WTC11 (cell line): ENCODE data around the gene VCL. TPM values are rescaled to one million over a fixed set of nuclear protein-coding genes. Genes with fewer than 3 reads are reported as not detected.

Source experiments
- ATAC-seq: fragments of 200-7000 bp; cut with Tn5 transposase; 2 replicates; pipeline ENCODE4 v1.10.0; 2021; ENCODE audit warnings: mild to moderate bottlenecking, moderate library complexity
- CTCF ChIA-PET: fragments of 300-600 bp; sonication (Branson Sonifier 250); formaldehyde crosslinking; loops from one replicate; lab custom pipeline; 2021; ENCODE audit warnings: antibody characterized with exemption; lab: Charles Lee
- POLR2A ChIA-PET: fragments of 350-600 bp; sonication (Branson Sonifier 250); formaldehyde crosslinking; loops from one replicate; lab custom pipeline; 2021; ENCODE audit warnings: antibody characterized with exemption; lab: Charles Lee
- DNase-seq: peaks from one replicate; pipeline ENCODE4 v3.0.0; 2021; ENCODE audit warnings: low spot score
- H3K27ac Mint-ChIP-seq: 2 replicates; pipeline ENCODE4 v1.8.0; 2021; ENCODE audit warnings: mixed read lengths
- H3K27me3 Mint-ChIP-seq: 2 replicates; pipeline ENCODE4 v1.8.0; 2021; ENCODE audit warnings: low read depth, mild to moderate bottlenecking, moderate library complexity, mixed read lengths
- H3K36me3 Mint-ChIP-seq: 2 replicates; pipeline ENCODE4 v1.8.0; 2021; ENCODE audit warnings: mixed read lengths
- H3K4me1 Mint-ChIP-seq: 2 replicates; pipeline ENCODE4 v1.8.0; 2022; ENCODE audit warnings: mixed read lengths
- H3K4me3 Mint-ChIP-seq: 2 replicates; pipeline ENCODE4 v1.8.0; 2021; ENCODE audit warnings: mild to moderate bottlenecking, moderate library complexity, mixed read lengths
- H3K9me3 Mint-ChIP-seq: 2 replicates; pipeline ENCODE4 v1.8.0; 2021; ENCODE audit warnings: mixed read lengths
- JUN ChIP-seq: sonication (generic); formaldehyde crosslinking; IDR thresholded peaks from 2 replicates; pipeline ENCODE4 v1.8.0; 2023; ENCODE audit warnings: mild to moderate bottlenecking, missing genetic modification reagents
- MXD4 ChIP-seq: fragments of 250-450 bp; sonication (Bioruptor Pico); IDR thresholded peaks from 2 replicates; pipeline ENCODE4 v1.8.0; 2021; ENCODE audit warnings: mild to moderate bottlenecking, moderate library complexity, borderline replicate concordance
- MYBL2 ChIP-seq: sonication (generic); formaldehyde crosslinking; IDR thresholded peaks from 2 replicates; pipeline ENCODE4 v1.8.1; 2023; ENCODE audit warnings: mild to moderate bottlenecking, moderate library complexity, missing genetic modification reagents
- NFATC4 ChIP-seq: fragments of 250-450 bp; sonication (Bioruptor Pico); IDR thresholded peaks from 2 replicates; pipeline ENCODE4 v1.9.0; 2021; ENCODE audit warnings: mild to moderate bottlenecking
- NFYB ChIP-seq: sonication (generic); formaldehyde crosslinking; conservative IDR thresholded peaks from 2 replicates; pipeline ENCODE4 v1.8.0; 2022; ENCODE audit warnings: low read depth, missing genetic modification reagents
- ZNF416 ChIP-seq: fragments of 250-450 bp; sonication (Bioruptor Pico); IDR thresholded peaks from 2 replicates; pipeline ENCODE4 v1.9.0; 2021; ENCODE audit warnings: mild to moderate bottlenecking, inconsistent platforms
- total RNA-seq: library from RNA; stranded (reverse); gene quantifications from 3 replicates; pipeline ENCODE4 v1.2.3, GENCODE V29; 2021
- TF ChIP-seq, protein P1 (sequence below): sonication (generic); formaldehyde crosslinking; IDR thresholded peaks from 2 replicates; pipeline ENCODE4 v1.8.1; 2023; ENCODE audit warnings: mild to moderate bottlenecking, missing genetic modification reagents, moderate library complexity
- TF ChIP-seq, protein P2 (sequence below): sonication (generic); formaldehyde crosslinking; IDR thresholded peaks from 2 replicates; pipeline ENCODE4 v1.8.0; 2022; ENCODE audit warnings: mild to moderate bottlenecking, missing genetic modification reagents
- TF ChIP-seq, protein P3 (sequence below): sonication (generic); formaldehyde crosslinking; IDR thresholded peaks from 2 replicates; pipeline ENCODE4 v1.8.1; 2022; ENCODE audit warnings: mild to moderate bottlenecking, missing genetic modification reagents, moderate library complexity, borderline replicate concordance
- TF ChIP-seq, protein P4 (sequence below): sonication (generic); formaldehyde crosslinking; IDR thresholded peaks from 2 replicates; pipeline ENCODE4 v1.8.0; 2023; ENCODE audit warnings: missing genetic modification reagents
- TF ChIP-seq, protein P5 (sequence below): fragments of 250-450 bp; sonication (Bioruptor Pico); IDR thresholded peaks from 2 replicates; pipeline ENCODE4 v1.9.0; 2021; ENCODE audit warnings: mild to moderate bottlenecking, borderline replicate concordance
- TF ChIP-seq, protein P6 (sequence below): sonication (generic); formaldehyde crosslinking; IDR thresholded peaks from 2 replicates; pipeline ENCODE4 v1.8.0; 2022; ENCODE audit warnings: mild to moderate bottlenecking, missing genetic modification reagents
- TF ChIP-seq, protein P7 (sequence below): sonication (generic); formaldehyde crosslinking; IDR thresholded peaks from 2 replicates; pipeline ENCODE4 v1.8.1; 2022; ENCODE audit warnings: low read depth, missing genetic modification reagents, borderline replicate concordance
- TF ChIP-seq, protein P8 (sequence below): sonication (generic); formaldehyde crosslinking; IDR thresholded peaks from 2 replicates; pipeline ENCODE4 v1.8.1; 2023; ENCODE audit warnings: mild to moderate bottlenecking, missing genetic modification reagents, moderate library complexity

Gene VCL
- total RNA-seq, 1 experiment from 2014 or later: 225 TPM

DNA sequence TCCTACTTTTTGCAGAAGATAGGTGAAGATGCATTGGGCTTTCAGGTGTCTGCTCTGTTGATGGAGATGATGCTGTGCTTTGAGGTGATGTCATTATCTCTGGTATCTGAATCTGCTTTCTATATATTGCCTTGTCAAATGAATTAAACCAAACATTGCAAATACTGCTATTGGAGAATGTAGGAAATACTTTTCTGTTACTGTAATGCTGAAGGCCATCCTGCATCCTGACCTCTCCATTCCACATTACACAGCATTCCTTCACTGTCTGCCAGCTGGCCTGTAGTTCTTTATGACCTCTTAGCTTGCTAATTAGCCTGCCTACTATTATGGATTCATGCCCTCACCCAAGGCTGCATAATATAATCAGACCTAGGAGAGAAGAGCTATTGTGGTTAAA is 73.2 kb downstream of the VCL start (continued):
- TF ChIP-seq, protein P1, sequence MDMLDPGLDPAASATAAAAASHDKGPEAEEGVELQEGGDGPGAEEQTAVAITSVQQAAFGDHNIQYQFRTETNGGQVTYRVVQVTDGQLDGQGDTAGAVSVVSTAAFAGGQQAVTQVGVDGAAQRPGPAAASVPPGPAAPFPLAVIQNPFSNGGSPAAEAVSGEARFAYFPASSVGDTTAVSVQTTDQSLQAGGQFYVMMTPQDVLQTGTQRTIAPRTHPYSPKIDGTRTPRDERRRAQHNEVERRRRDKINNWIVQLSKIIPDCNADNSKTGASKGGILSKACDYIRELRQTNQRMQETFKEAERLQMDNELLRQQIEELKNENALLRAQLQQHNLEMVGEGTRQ (CRISPR knock-in tag): no peak
- TF ChIP-seq, protein P2, sequence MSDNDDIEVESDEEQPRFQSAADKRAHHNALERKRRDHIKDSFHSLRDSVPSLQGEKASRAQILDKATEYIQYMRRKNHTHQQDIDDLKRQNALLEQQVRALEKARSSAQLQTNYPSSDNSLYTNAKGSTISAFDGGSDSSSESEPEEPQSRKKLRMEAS (CRISPR knock-in tag): no peak
- TF ChIP-seq, protein P3, sequence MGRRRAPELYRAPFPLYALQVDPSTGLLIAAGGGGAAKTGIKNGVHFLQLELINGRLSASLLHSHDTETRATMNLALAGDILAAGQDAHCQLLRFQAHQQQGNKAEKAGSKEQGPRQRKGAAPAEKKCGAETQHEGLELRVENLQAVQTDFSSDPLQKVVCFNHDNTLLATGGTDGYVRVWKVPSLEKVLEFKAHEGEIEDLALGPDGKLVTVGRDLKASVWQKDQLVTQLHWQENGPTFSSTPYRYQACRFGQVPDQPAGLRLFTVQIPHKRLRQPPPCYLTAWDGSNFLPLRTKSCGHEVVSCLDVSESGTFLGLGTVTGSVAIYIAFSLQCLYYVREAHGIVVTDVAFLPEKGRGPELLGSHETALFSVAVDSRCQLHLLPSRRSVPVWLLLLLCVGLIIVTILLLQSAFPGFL (CRISPR knock-in tag): no peak
- TF ChIP-seq, protein P4, sequence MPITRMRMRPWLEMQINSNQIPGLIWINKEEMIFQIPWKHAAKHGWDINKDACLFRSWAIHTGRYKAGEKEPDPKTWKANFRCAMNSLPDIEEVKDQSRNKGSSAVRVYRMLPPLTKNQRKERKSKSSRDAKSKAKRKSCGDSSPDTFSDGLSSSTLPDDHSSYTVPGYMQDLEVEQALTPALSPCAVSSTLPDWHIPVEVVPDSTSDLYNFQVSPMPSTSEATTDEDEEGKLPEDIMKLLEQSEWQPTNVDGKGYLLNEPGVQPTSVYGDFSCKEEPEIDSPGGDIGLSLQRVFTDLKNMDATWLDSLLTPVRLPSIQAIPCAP (CRISPR knock-in tag): no peak
- TF ChIP-seq JUN (CRISPR knock-in tag) (no peak), NFATC4 (CRISPR knock-in tag) (no peak)

DNA sequence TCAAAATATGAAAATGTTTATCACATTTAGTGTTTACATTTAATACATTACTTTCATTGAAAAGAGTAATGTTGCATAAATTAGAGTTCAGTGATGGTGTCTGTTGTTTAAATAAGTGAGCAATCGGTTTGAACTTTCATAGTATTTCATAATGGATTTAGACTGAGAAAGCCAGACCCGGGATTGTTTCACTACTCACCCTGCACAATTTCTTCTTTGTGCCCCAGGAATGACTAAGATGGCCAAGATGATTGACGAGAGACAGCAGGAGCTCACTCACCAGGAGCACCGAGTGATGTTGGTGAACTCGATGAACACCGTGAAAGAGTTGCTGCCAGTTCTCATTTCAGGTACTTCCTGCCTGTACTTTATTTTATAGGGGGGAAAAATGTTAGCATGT is 74.6 kb downstream of the VCL start:
- H3K36me3 Mint-ChIP-seq: peaks cover 37% of the 10 kb centered on the region
- H3K4me3 Mint-ChIP-seq: no peak overlapping the region
- ATAC-seq (no peak), DNase-seq (no peak)
- CTCF ChIA-PET: no interaction called here
- no peaks in the 10 kb centered on the region for H3K27me3 Mint-ChIP-seq
- TF ChIP-seq MYBL2 (no peak), MXD4 (no peak), NFYB (no peak), ZNF416 (CRISPR knock-in tag) (no peak)
- TF ChIP-seq, protein P5, sequence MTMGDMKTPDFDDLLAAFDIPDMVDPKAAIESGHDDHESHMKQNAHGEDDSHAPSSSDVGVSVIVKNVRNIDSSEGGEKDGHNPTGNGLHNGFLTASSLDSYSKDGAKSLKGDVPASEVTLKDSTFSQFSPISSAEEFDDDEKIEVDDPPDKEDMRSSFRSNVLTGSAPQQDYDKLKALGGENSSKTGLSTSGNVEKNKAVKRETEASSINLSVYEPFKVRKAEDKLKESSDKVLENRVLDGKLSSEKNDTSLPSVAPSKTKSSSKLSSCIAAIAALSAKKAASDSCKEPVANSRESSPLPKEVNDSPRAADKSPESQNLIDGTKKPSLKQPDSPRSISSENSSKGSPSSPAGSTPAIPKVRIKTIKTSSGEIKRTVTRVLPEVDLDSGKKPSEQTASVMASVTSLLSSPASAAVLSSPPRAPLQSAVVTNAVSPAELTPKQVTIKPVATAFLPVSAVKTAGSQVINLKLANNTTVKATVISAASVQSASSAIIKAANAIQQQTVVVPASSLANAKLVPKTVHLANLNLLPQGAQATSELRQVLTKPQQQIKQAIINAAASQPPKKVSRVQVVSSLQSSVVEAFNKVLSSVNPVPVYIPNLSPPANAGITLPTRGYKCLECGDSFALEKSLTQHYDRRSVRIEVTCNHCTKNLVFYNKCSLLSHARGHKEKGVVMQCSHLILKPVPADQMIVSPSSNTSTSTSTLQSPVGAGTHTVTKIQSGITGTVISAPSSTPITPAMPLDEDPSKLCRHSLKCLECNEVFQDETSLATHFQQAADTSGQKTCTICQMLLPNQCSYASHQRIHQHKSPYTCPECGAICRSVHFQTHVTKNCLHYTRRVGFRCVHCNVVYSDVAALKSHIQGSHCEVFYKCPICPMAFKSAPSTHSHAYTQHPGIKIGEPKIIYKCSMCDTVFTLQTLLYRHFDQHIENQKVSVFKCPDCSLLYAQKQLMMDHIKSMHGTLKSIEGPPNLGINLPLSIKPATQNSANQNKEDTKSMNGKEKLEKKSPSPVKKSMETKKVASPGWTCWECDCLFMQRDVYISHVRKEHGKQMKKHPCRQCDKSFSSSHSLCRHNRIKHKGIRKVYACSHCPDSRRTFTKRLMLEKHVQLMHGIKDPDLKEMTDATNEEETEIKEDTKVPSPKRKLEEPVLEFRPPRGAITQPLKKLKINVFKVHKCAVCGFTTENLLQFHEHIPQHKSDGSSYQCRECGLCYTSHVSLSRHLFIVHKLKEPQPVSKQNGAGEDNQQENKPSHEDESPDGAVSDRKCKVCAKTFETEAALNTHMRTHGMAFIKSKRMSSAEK (CRISPR knock-in tag): no peak
- TF ChIP-seq, protein P6, sequence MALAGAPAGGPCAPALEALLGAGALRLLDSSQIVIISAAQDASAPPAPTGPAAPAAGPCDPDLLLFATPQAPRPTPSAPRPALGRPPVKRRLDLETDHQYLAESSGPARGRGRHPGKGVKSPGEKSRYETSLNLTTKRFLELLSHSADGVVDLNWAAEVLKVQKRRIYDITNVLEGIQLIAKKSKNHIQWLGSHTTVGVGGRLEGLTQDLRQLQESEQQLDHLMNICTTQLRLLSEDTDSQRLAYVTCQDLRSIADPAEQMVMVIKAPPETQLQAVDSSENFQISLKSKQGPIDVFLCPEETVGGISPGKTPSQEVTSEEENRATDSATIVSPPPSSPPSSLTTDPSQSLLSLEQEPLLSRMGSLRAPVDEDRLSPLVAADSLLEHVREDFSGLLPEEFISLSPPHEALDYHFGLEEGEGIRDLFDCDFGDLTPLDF: no peak
- TF ChIP-seq, protein P3 (CRISPR knock-in tag): no peak
- TF ChIP-seq, protein P7, sequence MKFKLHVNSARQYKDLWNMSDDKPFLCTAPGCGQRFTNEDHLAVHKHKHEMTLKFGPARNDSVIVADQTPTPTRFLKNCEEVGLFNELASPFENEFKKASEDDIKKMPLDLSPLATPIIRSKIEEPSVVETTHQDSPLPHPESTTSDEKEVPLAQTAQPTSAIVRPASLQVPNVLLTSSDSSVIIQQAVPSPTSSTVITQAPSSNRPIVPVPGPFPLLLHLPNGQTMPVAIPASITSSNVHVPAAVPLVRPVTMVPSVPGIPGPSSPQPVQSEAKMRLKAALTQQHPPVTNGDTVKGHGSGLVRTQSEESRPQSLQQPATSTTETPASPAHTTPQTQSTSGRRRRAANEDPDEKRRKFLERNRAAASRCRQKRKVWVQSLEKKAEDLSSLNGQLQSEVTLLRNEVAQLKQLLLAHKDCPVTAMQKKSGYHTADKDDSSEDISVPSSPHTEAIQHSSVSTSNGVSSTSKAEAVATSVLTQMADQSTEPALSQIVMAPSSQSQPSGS (CRISPR knock-in tag): no peak
- TF ChIP-seq, protein P8, sequence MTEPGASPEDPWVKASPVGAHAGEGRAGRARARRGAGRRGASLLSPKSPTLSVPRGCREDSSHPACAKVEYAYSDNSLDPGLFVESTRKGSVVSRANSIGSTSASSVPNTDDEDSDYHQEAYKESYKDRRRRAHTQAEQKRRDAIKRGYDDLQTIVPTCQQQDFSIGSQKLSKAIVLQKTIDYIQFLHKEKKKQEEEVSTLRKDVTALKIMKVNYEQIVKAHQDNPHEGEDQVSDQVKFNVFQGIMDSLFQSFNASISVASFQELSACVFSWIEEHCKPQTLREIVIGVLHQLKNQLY: no peak
- peak overlapping the region; percentile 85 for H3K27ac Mint-ChIP-seq
- H3K9me3 Mint-ChIP-seq: no peaks in the 10 kb centered on the region
- POLR2A ChIA-PET: no interaction called here
- peaks cover 41% of the 10 kb centered on the region for H3K4me1 Mint-ChIP-seq
